Measurements from ENCODE around the gene IPPK.

DNA sequence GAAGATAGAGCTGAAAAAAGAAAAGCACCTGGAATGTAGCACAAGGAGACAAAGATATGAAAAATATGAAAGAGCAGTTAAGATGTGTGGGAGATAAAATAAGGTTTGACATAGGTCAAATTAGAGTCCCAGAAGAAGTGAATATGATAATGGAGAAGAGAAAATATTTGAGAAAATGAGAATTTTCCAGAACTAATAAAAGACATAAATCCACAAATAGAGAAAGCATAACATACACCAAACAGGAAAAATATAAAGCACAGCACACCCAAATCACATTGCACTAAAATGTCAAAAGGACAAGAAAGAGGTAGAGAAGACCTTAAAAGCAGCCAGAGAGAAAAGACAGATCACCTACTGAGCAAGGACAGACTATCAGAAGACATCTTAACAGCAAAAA lies 43.4 kb downstream of the IPPK start:
- TF ChIP-seq POLR2A (IDR thresholded peaks at IDR 0.05) (no peak), EP300 (IDR thresholded peaks at IDR 0.05) (no peak), POLR2AphosphoS5 (IDR thresholded peaks at IDR 0.05) (no peak)
- TF ChIP-seq, protein P1, sequence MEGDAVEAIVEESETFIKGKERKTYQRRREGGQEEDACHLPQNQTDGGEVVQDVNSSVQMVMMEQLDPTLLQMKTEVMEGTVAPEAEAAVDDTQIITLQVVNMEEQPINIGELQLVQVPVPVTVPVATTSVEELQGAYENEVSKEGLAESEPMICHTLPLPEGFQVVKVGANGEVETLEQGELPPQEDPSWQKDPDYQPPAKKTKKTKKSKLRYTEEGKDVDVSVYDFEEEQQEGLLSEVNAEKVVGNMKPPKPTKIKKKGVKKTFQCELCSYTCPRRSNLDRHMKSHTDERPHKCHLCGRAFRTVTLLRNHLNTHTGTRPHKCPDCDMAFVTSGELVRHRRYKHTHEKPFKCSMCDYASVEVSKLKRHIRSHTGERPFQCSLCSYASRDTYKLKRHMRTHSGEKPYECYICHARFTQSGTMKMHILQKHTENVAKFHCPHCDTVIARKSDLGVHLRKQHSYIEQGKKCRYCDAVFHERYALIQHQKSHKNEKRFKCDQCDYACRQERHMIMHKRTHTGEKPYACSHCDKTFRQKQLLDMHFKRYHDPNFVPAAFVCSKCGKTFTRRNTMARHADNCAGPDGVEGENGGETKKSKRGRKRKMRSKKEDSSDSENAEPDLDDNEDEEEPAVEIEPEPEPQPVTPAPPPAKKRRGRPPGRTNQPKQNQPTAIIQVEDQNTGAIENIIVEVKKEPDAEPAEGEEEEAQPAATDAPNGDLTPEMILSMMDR (IDR thresholded peaks at IDR 0.05), result no peak

All from gastroesophageal sphincter (tissue), 3 donors.